Caco-2 (cell line): ENCODE data around the gene TP53I13. TPM values are rescaled to one million over a fixed set of nuclear protein-coding genes. Genes with fewer than 3 reads are reported as not detected.

ENCODE experiments used
- Bru-seq: library from RNA; stranded (reverse); fragments of 400-500 nt; gene quantifications from one replicate; lab custom pipeline; 2021; lab: Mats Ljungman, UMichigan
- BruChase-seq, 2 experiments: library from RNA; stranded (reverse); fragments of 400-500 nt; gene quantifications; one replicate each; lab custom pipeline; 2021; lab: Mats Ljungman, UMichigan
- BruUV-seq: library from RNA; stranded (reverse); fragments of 400-500 nt; replicated peaks from 2 replicates; lab custom pipeline; 2021; lab: Mats Ljungman, UMichigan
- CTCF ChIA-PET: fragments of 300-600 bp; sonication (Branson Sonifier 250); formaldehyde crosslinking; loops from one replicate; lab custom pipeline; 2022; ENCODE audit warnings: antibody characterized with exemption; lab: Charles Lee
- POLR2A ChIA-PET: fragments of 300-600 bp; sonication (Branson Sonifier 250); formaldehyde crosslinking; loops from one replicate; lab custom pipeline; 2022; ENCODE audit warnings: antibody characterized with exemption; lab: Charles Lee
- DNase-seq, 2 experiments: peaks; one replicate each; pipeline versions ENCODE4 v3.0.0 to v3.0.0-alpha.2; 2020 to 2022
- H3K27me3 ChIP-seq: replicated peaks from 2 replicates; pipeline ENCODE4 v1.6.0; 2011; ENCODE audit warnings: low read length; ENCODE audit not compliant: control insufficient read depth, insufficient read depth
- H3K36me3 ChIP-seq: 2 replicates; pipeline ENCODE4 v1.5.1; 2011; ENCODE audit warnings: low read length; ENCODE audit not compliant: control insufficient read depth, insufficient read depth
- H3K4me1 ChIP-seq: fragments of 250-450 bp; sonication (Bioruptor Pico); 2 replicates; pipeline ENCODE4 v1.5.1; 2020; ENCODE audit warnings: mild to moderate bottlenecking
- H3K4me3 ChIP-seq: 2 replicates; pipeline ENCODE4 v1.5.1; 2011; ENCODE audit warnings: low read depth, mild to moderate bottlenecking, control low read depth, low read length
- H3K9me3 ChIP-seq: fragments of 250-450 bp; sonication (Bioruptor Pico); 2 replicates; pipeline ENCODE4 v1.5.1; 2020; ENCODE audit warnings: mild to moderate bottlenecking, moderate library complexity
- H3K27ac Mint-ChIP-seq: one replicate; pipeline ENCODE4 v1.8.0; 2022; ENCODE audit warnings: mixed read lengths; ENCODE audit not compliant: unreplicated experiment
- H3K27me3 Mint-ChIP-seq: one replicate; pipeline ENCODE4 v1.8.0; 2022; ENCODE audit warnings: mixed read lengths; ENCODE audit not compliant: insufficient read depth, unreplicated experiment
- H3K36me3 Mint-ChIP-seq: one replicate; pipeline ENCODE4 v1.8.0; 2022; ENCODE audit warnings: mild to moderate bottlenecking, mixed read lengths; ENCODE audit not compliant: insufficient read depth, unreplicated experiment
- H3K4me1 Mint-ChIP-seq: one replicate; pipeline ENCODE4 v1.8.0; 2022; ENCODE audit warnings: low read depth, mixed read lengths; ENCODE audit not compliant: unreplicated experiment
- H3K4me3 Mint-ChIP-seq: one replicate; pipeline ENCODE4 v1.8.0; 2022; ENCODE audit warnings: mild to moderate bottlenecking, moderate library complexity, mixed read lengths; ENCODE audit not compliant: unreplicated experiment
- H3K9me3 Mint-ChIP-seq: one replicate; pipeline ENCODE4 v1.8.0; 2022; ENCODE audit warnings: mixed read lengths; ENCODE audit not compliant: unreplicated experiment
- CTCF ChIP-seq, 2 experiments: fragments of 200-600 bp in 1 of 2; IDR thresholded peaks; 1 replicate in 1 of 2; 2 replicates in 1 of 2; pipeline versions ENCODE4 v1.5.1 to v1.8.0; 2011 to 2022; ENCODE audit warnings: antibody characterized with exemption in 1 of 2, control low read depth in 1 of 2, inconsistent platforms in 1 of 2, low read depth in 1 of 2, low read length in 1 of 2, mild to moderate bottlenecking in 1 of 2, moderate library complexity in 1 of 2; ENCODE audit not compliant: insufficient read depth in 1 of 2, severe bottlenecking in 1 of 2, unreplicated experiment in 1 of 2
- intact Hi-C: fragments of 100-400 bp; cut with micrococcal nuclease; formaldehyde crosslinking; loops from one replicate; pipeline ENCODE4 v1.10.0; 2022; ENCODE audit not compliant: unreplicated experiment
- long read RNA-seq: library from polyadenylated mRNA; stranded (forward); transcript quantifications from one replicate; pipeline ENCODE4 v2.0.0, GENCODE V29; 2022
- total RNA-seq: library from RNA; stranded (reverse); gene quantifications from 2 replicates; pipeline ENCODE4 v1.2.3, GENCODE V29; 2022

TP53I13 gene
- 43.9 and 49.2 TPM in 2 replicates for total RNA-seq
- Bru-seq, nascent RNA, result percentile 56 among the genes with signal in this experiment
- percentile 64 among the genes with signal in this experiment for BruChase-seq, experiment 1, labeled RNA remaining after a 2-hour chase
- BruChase-seq, experiment 2, labeled RNA remaining after a 6-hour chase, result percentile 80 among the genes with signal in this experiment
- long read RNA-seq, transcript TP53I13-201 (7 exons, 1,530 nt), result major isoform, 75 of 117 reads
- long read RNA-seq, partial matches to known transcripts, result 18 of 117 reads
- long read RNA-seq, other reads (novel, unspliced or antisense), result 23 of 117 reads

GRCh38 chr17:29568331-29569244 is at the start of gene TP53I13:
Gene TP53I13 (plus strand): TSS chr17:29568701. CDS start chr17:29568759, 58 bp downstream.
- ChIA-PET POLR2A (no interaction called here), CTCF (interaction anchor here (0.5 to 3.4 kb wide), 6 partner anchors 23 to 445 kb away, joined by 3 to 28 read pairs (median 3); partner anchors contain the start of gene ANKRD13B)
- no TSS peak for BruUV-seq
- no peaks in the 10 kb centered on the region for H3K36me3 ChIP-seq
- no peaks in the 10 kb centered on the region for H3K27me3 Mint-ChIP-seq
- no peaks in the 10 kb centered on the region for H3K27me3 ChIP-seq
- DNase-seq, result peak; percentile 92 to 93
- peaks cover 25% of the 10 kb centered on the region for H3K36me3 Mint-ChIP-seq
- no peak for TF ChIP-seq CTCF (IDR thresholded peaks at IDR 0.05; ENCODE audit: insufficient read depth in 1 of 2, low read depth in 1 of 2, low read length in 1 of 2, severe bottlenecking in 1 of 2, unreplicated experiment in 1 of 2)
- H3K4me3 Mint-ChIP-seq, result peak within 1 kb of the TSS; percentile 97
- peaks cover 6% of the 10 kb centered on the region for H3K4me1 Mint-ChIP-seq
- peaks cover 10% of the 10 kb centered on the region; the same call in 1 of the 2 replicates for H3K4me1 ChIP-seq
- peak within 1 kb of the TSS; percentile 85 for H3K27ac Mint-ChIP-seq
- no peaks in the 10 kb centered on the region for H3K9me3 ChIP-seq
- H3K4me3 ChIP-seq, result peak within 1 kb of the TSS; percentile 87
- no peaks in the 10 kb centered on the region for H3K9me3 Mint-ChIP-seq
- intact Hi-C loops, result loop anchor here (1.0 kb wide), 1 partner anchor 23 kb away; no protein-coding TSS in a partner anchor

- Histone ChIP-seq H3K4me1 (no peaks in the 10 kb centered on the region), H3K36me3 (no peaks in the 10 kb centered on the region), H3K4me3 (no peak overlapping the region), H3K27me3 (no peaks in the 10 kb centered on the region), H3K9me3 (no peaks in the 10 kb centered on the region; the same call in 1 of the 2 replicates)
- H3K4me3 Mint-ChIP-seq, result no peak overlapping the region
- no TSS peak for BruUV-seq
- no peak for DNase-seq
- H3K36me3 Mint-ChIP-seq, result peaks cover 63% of the 10 kb centered on the region
- ChIA-PET POLR2A (no interaction called here), CTCF (interaction anchor here (1.1 kb wide), 1 partner anchor 12 kb away, joined by 3 read pairs; no protein-coding TSS in a partner anchor)
- no peak for TF ChIP-seq CTCF (IDR thresholded peaks at IDR 0.05; ENCODE audit: insufficient read depth in 1 of 2, low read depth in 1 of 2, low read length in 1 of 2, severe bottlenecking in 1 of 2, unreplicated experiment in 1 of 2)
- intact Hi-C loops, result no loop called here
- no peaks in the 10 kb centered on the region for H3K9me3 Mint-ChIP-seq
- H3K27me3 Mint-ChIP-seq, result no peaks in the 10 kb centered on the region
- H3K27ac Mint-ChIP-seq, result no peak overlapping the region
- H3K4me1 Mint-ChIP-seq, result no peaks in the 10 kb centered on the region
Observed at GRCh38 chr17:29524692-29525091, 43.8 kb upstream of the TP53I13 start.

- Mint-ChIP-seq H3K9me3 (no peaks in the 10 kb centered on the region), H3K4me3 (no peak overlapping the region), H3K4me1 (no peaks in the 10 kb centered on the region), H3K27me3 (no peaks in the 10 kb centered on the region), H3K36me3 (peaks cover 72% of the 10 kb centered on the region), H3K27ac (no peak overlapping the region)
- no peak for TF ChIP-seq CTCF (IDR thresholded peaks at IDR 0.05; ENCODE audit: insufficient read depth in 1 of 2, low read depth in 1 of 2, low read length in 1 of 2, severe bottlenecking in 1 of 2, unreplicated experiment in 1 of 2)
- peak in 1 of 2 experiments; percentile 35 for DNase-seq
- H3K36me3 ChIP-seq, result 0 out of 2 replicates have a peak, but pooled peaks cover 2% of the 10 kb centered on the region
- intact Hi-C loops, result no loop called here
- no peaks in the 10 kb centered on the region; the same call in 1 of the 2 replicates for H3K9me3 ChIP-seq
- POLR2A ChIA-PET, result no interaction called here
- BruUV-seq, result no TSS peak
- no peaks in the 10 kb centered on the region for H3K4me1 ChIP-seq
- no peaks in the 10 kb centered on the region for H3K27me3 ChIP-seq
- H3K4me3 ChIP-seq, result no peak overlapping the region
- CTCF ChIA-PET, result interaction anchor here (1.6 kb wide), 1 partner anchor 156 kb away, joined by 7 read pairs; no protein-coding TSS in a partner anchor
Observed at GRCh38 chr17:29526322-29526721, 42.2 kb upstream of the TP53I13 start.
